Left colon (tissue), 2 donors: ENCODE results near the gene KIAA0513. TPM values are rescaled to one million over a fixed set of nuclear protein-coding genes. Genes with fewer than 3 reads are reported as not detected.
"Not testable (repeated sequence)": the region's sequence is repeated elsewhere in the genome, so short reads cannot be mapped to it uniquely, and the experiment has no call there.

Experiments used
- ATAC-seq: fragments of 200-7000 bp; cut with Tn5 transposase; one replicate; pipeline ENCODE4 v1.9.1; 2020; ENCODE audit warnings: mild to moderate bottlenecking, moderate library complexity
- DNase-seq, 2 donors: peaks; one replicate each; pipeline ENCODE4 v3.0.0-alpha.2; 2020
- intact Hi-C, 2 donors: fragments of 100-400 bp; cut with DNase I in 1 of 2; cut with micrococcal nuclease in 1 of 2; formaldehyde crosslinking; loops; one replicate each; pipeline versions ENCODE4 v1.11.2 to v1.14.0; 2022; cut with DNase I, micrococcal nuclease
- total RNA-seq, 2 donors: library from RNA; stranded (reverse); fragmentation: NEBNext Ultra II Directional; extraction: Animal tissue kit (Norgen Biotek cat#: 25700); gene quantifications; one replicate each; pipeline ENCODE4 v1.2.1, GENCODE V29; 2021
- donor health status: DM: no; HTN: no; CAD: no.
- donor health status: DM: yes; HTN: yes; CAD: no.

Gene KIAA0513
- total RNA-seq, 2 donors from 2014 or later: 28.9 to 40.3 TPM

DNA sequence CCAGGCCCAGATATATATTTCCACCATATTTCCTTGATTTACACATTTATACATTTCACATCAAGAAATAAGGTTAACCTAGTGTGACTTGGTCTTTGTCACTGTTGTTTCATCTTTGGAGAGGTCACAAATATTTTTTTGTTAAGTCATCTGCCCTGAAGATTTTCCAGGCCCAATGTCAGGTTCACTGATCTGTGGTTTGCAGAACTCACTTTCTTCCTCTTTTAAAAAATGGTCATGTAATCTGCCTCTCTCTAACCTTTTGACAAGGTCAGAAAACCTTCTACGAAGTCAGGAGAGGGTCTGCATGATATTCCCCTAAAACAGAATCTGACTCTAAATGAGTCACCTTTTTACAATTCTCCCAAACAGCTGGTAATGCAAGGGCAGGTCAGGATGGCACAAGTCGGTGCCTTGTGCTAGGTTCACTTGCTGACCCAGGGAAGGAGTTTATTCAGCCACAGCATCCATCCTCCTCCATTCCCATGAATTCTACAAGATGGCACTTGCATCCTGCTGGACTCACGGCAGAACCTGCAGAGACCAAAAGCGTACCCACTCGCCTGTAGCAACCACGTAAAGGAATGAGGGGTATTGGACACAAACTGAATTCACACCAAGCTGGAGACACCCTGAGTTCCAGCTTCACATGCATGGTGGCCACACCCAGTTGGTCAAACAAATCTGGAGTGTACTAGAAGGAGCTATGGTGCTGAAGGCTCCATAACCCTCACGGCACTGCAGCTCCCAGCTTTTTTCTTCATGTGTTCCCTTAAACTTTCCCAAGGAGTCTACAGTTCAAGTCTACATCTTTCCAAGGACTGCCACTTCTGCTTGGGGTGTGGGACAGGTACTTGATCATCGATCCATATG lies 1.6 kb upstream of the KIAA0513 start:
- ATAC-seq (peak; percentile 51), DNase-seq (peak; percentile 43 to 58)
- intact Hi-C loops: no loop called here

DNA sequence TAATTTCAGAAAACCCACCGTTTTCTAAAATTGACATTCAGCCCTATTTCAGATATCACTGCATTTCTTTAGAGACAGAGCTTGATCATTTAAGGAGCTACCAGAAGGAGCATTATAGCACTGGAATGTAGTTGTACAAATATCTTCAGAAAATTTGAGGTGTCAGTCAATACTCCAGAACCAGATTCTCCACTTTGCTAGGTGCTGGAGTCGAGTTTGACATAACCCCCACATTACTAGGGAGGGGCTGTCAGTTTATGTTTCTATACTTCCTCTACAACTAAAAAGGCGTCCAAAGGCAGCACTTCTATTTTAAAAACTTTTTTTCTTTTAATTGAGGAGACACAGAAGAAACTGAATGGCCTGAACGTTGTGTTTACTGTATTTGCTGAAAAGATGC lies 892 bp upstream of the KIAA0513 start:
- no peak for DNase-seq
- intact Hi-C loops: no loop called here
- peak; percentile 28 for ATAC-seq

DNA sequence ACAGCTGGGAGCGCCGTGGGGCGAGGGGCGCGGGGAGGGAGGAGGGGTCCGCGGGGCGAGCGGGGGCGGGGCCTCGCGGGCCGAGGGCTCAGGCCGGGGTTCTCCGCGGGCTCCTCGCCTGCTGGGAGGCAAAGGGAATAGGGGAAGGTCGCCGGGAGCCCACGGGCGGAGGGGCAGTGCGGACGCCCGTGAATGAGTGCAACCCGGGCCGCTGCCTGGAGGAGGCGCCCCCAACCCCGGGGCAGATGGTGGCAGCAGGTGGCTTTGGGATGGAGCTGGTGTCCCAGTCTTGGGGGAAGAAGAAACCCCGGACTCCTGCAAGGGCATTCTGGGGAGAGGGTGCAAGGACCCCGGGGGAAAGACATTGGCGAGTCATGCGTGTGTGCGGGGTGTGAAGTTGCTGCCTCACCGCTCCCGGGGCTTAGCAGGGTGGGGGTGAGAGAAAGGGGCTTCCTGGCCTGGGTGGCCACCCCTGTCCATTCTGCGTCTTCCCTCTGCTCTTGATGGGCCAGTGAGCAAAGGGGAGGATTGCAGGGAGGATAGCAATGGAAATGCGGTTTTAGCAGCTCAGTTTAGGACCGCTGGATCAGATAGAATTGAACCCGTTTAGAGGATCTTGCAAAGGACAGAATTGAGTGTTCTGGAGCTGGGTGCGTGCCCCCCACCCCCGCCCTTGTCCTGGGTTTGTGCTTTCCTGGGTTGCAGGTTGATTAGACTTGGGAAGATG lies 526 bp downstream of the KIAA0513 start:
- intact Hi-C loops: no loop called here
- ATAC-seq (peak; percentile 22), DNase-seq (peak; percentile 42 to 56)

DNA sequence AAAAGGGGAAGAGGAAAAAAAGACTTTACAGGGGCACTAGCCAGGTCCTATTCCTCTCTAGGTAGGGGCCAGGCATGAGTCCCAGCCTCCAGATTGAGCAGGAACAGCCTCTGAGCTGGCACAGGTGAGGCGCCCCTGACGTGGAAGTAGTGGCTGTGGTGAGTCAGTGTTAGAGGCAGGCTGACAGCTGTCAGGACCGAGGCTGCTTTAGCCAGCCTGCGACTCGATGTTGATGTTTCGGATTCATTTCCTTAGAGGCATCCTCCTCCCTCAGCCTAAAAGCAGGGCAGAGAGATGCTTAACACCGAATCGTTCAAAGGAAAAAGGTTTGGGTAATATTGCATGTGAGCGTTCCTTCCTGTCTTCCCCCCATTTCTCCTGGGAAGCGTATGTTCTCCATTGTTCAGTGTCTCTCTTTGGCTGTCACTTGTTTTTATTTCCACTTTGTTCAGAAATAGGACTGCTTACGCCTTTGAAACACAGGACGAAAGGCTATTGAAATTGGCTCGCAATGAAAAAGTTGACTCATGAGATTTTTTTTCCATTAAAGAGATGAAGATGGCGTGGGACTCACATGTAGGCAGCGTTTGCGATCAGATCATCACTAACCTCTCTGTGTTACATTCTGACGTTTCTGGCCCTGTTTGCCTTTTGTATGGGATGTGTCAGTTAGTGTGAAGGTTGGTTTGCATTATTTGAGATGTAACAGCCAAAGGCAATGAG lies 1.3 kb downstream of the KIAA0513 start:
- intact Hi-C loops: no loop called here
- ATAC-seq (peak; percentile 58), DNase-seq (peak; percentile 70 to 81)

DNA sequence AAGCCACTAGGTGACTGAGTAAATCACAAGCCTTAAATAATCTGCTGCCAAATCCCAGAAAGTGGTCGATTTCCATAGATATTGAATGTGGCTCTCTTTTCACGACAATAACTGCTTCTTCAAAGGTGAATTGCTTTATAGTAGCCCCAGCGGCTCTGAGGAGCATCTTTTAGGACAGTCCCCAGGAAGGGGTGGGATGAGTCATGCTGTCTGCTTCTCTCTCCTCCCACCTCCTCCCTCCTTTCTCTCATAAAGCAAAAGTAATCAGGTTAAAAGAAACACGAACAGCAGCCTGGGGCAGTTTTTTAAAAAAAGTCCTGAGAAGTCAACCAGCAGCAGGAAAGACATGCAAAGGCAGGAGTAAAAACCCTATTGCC lies 1.8 kb downstream of the KIAA0513 start:
- DNase-seq (no peak), ATAC-seq (peak; percentile 22)

DNA sequence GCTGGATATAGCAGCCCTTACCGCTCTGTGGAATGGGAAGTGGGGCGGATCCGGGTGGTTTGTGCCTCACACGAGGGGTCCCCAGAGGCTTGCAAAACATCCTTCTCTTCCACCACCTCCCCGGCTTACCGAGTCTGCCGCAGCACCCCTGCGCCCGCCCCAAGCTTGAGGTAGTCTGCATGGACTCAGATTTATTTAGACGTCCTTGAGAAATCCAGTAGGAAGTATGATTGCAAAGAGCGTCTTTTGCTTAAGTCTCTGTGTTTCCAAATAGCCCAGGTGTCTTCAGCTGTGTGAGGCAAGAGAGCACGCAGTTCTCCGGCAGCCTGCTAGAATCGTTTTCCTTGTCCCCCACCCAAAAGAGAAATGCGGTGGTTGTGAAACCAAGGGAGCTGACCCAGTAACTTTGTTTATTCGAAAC lies 2.4 kb downstream of the KIAA0513 start:
- ATAC-seq: peak; percentile 0
- DNase-seq: peak in 1 of 2 donors; percentile 60
- intact Hi-C loops: no loop called here

More for the DNA sequence above, 1.8 kb downstream of the KIAA0513 start:
- intact Hi-C loops: no loop called here

DNA sequence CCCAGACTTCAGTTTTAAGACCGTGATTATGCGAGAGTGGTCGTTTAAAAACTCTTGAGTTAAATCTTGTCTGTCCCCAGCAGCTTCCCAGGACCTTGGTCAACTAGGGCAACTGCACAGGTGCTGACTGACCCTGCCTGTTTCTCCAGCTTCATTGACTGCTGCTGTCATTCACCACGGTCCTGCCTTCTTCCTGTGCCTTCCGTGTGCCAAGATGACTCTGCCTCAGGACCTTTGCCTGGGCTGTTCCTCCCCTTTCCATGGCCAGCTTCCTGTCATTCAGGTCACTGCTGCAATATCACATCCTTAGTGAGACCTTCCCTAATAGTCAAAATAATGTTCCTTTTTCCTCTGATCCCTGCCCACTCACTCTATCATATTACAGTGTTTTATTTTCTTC lies 3.9 kb downstream of the KIAA0513 start:
- intact Hi-C loops: no loop called here
- ATAC-seq (no peak), DNase-seq (no peak)

DNA sequence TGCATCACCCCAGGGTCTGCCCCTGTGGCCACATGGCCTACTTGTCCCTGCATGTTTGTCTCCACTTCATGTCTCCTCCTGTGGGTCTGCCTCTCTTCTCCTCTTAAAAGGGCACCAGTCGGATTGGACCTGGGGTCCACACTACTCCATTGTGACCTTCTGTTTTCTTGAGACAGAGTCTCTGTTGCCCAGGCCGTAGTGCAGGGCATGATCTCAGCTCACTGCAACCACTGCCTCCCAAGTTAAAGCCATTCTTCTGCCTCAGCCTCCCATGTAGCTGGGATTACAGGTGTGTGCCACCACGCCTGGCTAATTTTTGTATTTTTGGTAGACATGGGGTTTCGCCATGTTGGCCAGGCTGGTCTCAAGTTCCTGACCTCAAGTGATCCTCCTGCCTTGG lies 4.6 kb downstream of the KIAA0513 start:
- ATAC-seq, intact Hi-C loops, DNase-seq: not testable (repeated sequence)

DNA sequence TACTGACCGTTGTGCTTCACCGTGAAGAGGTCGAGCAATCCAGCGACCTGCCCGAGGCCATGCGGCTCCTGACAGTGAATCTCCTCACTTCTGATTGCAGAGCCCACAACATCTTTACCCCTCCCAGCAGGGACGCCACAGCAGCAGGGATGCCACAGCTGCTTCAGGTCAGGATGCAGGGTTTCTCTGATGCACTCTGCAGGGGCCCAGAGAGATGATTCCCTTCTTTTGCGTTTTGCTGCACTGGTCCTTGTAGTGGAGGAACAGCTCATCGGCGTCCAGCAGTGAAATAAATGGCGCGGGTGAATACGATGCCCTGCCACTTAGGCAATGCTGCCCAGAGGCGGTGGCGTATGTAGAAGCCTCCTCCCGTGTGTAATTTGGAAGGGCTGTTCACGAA lies 5.6 kb downstream of the KIAA0513 start:
- intact Hi-C loops: no loop called here
- no peak for ATAC-seq
- no peak for DNase-seq

DNA sequence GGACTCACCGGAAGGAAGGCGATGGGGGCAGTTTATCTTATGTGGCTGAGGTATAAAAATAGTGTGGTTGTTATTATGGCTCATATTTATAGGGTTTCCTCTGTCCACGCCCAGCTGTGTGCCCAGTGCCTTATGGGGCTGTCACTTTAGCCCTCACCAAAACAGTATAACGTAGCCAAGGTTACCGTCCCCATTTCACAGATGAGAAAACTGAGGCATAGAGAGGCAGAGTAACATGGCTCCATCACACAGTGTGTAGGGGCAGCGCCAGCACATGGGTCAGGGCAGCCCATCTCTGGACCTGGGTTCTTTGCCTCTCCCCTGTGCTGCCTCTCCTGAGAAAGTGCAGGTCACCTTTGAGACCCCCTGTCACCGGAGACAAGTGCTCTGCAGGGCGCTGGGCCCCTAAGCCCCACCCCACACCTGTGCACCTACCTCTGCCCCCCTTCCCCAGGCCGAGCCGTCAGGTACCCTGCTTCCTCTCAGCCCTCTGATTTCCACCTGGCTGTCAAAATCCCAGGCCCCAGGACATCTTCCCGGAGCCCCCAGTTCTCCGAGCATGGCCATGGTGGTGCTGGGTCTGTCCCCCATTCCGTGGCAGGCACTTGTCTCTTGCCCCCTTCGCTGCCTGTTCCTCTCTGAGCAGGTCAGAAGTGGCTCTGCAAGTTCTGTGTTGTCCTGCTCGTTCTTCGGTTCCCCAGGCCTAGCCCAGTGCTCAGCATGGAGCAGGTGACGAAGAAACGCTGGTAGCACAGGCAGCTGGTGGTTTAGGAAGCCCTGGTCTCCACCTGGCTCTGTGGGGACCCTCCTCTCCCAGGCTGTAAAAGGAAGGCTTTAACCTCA lies 7.2 kb downstream of the KIAA0513 start:
- ATAC-seq (peak; percentile 23), DNase-seq (no peak)
- intact Hi-C loops: no loop called here

DNA sequence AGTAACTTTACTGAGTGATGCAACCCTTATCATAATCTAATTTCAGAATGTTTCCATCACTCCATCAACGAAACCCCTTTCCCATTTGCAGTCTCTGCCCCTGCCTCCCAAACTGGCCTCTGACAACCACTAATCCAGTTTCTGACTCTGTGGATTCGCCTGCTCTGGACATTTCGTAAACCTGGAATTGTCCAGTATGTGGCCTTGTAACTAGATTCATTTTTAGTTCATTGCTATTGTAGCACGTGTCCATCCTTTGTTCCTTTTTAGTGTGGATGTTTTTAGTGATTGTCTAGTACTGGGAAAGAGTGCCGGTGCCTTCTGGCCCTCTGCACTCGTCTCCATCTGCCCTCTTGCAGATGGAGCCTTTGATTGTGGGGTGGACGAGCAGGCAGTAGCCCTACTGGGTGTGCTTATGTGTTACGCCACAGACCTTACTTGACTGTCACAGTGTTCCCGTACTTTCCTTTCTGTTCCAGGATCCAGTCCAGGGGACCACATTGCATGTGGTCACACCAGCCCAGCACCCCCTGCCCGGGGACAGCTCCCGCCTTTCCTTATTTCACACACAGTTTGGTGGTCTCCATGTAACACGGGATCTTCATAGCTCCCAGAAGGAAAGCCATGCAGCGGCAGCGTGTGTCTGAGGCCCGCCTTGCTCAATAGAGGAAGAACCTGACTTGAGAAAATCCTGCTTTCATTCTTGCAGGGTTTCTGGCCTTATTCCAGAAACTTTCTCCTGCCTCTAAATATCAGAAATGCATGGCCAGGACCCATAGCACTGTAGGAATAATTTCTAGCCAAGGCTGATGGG lies 8.8 kb downstream of the KIAA0513 start:
- DNase-seq: no peak
- intact Hi-C loops: no loop called here
- no peak for ATAC-seq

DNA sequence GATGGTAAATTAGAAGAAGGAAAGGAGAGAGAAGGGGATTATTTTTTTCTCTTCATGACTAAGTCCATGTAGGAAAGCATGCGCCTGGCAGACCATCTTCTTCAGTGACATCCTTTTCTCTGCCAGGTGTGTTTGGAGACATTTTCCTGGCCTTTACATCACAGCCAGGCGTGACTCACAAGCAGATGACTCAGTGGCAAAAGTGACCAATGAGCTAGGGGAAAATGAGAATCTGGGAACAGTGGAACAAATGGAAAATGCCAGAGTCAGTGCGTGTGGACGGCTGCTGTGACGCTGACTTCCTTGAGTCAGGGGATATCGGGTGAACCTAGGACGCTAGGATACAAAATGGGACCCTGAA lies 9.4 kb downstream of the KIAA0513 start:
- ATAC-seq (no peak), DNase-seq (no peak)
- intact Hi-C loops: no loop called here

DNA sequence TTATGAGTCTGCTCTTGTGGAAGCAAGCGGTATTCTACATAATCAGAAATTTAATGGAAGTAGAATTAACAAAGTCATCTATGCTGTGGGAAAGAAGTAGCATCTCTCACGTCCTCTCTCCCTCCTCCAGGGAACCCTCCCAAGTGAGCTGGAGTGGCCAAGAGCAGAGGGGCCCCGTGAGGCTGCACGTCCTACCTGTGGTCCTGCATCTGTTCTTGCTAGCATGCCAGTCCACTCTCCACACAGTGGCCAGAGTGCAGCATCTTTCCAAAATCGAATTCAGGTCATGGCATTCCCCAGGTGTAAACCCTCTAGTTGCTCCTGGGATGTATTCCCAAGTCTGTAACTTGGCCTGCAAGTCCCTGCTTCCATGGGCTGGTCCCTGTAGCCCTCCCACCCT lies 10.1 kb downstream of the KIAA0513 start:
- ATAC-seq: no peak
- intact Hi-C loops: no loop called here
- no peak for DNase-seq

DNA sequence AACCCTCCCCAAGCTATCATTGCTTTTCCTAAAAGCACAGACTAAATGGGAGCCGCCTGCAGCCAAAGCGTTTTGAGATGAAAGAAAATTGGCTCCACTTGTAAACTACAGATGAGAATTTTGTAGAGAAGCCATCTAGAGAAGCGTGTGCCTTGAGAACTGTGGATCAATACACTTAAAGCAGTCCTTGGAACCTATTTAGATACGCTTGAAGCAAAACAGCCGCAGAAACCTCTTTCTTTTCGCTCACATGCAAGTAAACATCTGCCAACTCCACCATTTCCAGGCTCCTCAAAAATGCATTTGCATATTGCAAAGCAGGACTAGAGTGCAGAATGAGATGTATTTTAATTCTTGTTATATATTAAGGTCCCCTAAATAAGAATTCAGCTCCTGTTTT lies 13.1 kb downstream of the KIAA0513 start:
- intact Hi-C loops: no loop called here
- ATAC-seq (no peak), DNase-seq (no peak)

DNA sequence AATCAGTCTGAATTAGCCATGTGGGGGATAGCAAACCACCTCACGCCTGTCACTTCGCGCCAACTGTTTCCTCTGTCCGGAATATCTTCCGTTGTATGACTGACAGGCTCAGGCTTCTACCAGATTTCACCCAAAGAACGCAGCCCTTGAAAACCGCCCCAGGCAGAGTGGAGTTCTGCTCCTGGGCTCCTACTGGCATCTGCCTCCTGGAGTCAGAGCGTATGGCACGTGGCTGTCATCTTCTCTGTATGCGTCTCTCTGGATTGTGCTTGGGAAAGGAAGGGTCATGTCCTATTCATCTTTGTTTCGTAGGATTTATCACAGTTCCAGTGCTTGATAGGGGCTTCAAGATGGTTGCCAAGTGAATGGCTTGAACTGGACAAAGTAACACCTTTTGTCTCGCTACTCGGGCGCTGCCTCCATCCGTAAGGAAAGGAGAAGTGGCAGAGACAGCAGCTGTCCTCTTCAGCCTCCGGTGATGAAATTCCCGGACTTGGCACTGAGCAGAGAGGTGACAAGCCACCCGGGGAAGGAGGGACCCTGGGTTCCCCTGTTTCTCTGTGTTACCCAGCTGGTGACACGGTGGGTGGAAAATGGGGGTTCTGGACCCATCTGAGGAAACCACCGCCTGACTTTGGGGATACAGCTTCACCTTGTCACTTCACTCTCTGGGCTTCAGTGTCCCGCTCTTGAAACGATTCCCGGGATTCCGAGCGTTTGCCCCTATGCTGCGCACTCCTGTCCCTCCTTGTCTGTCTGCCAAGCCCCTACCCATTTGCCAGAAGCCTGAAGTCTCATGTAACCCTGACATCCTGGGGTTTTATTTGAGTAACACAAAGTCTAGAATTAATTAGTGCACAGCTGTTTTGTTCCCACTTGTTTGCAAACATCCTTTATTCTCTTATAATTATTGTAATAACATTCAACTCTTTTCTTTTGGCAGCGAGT lies 13.9 kb downstream of the KIAA0513 start:
- no peak for ATAC-seq
- DNase-seq: no peak
- intact Hi-C loops: no loop called here

DNA sequence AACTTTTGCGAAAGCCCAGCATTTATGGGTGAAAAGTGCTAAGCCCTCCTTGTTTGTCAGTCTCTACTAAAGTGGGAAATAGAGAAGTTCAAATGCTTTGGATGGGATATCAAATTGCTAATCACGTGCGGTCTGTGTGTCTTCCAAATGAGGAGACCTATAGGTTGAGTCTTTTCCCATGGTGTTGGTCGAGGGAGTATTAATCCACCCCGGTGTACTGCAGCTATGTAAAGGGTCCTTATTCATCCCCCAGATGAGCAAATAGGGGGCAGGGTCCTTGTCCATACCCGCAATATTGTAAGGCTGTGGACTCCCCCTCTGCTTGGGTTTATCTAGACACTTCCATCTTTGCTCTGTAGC lies 14.6 kb downstream of the KIAA0513 start:
- ATAC-seq (no peak), DNase-seq (no peak)
- intact Hi-C loops: no loop called here

DNA sequence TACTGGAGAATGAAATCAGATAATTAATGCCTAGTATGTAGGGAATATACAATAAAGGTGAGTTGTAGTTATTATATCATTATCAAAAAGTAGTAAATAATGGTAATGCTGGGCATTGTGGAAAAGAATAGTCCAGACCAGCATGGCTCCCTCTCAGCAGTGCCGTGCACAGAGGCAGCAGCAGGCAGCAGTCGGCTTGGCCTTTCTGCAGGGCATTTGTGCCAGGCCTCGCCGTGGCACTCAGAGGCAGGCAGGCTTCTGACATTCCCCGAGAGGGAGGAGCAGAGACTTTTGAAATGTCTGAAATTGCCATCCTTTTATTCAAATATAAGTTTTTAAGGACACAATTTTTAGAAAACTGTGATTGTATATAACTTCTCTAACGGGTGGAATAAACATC lies 15.0 kb downstream of the KIAA0513 start:
- DNase-seq: no peak
- ATAC-seq: no peak
- intact Hi-C loops: no loop called here
